ENCODE measurements around the gene MAP3K5. TPM values are rescaled to one million over a fixed set of nuclear protein-coding genes. Genes with fewer than 3 reads are reported as not detected.

MAP3K5 gene
- total and polyA plus RNA-seq, 9 of the 15 experiments (the other 6 are each of a cell fraction or from before 2014, with no cell fraction given), result 2.2 to 13.0 (median 9.9) TPM

- TF ChIP-seq ZNF407 (IDR thresholded peaks at IDR 0.05; ENCODE audit: low read depth) (no peak), ATF6 (CRISPR knock-in tag; IDR thresholded peaks at IDR 0.05) (peak; percentile 62; the same call in 1 of the 2 replicates), ZBTB34 (CRISPR knock-in tag; IDR thresholded peaks at IDR 0.05) (no peak), SMAD4 (CRISPR knock-in tag; conservative IDR thresholded peaks at IDR 0.05) (peak; percentile 96), FOXA3 (CRISPR knock-in tag; conservative IDR thresholded peaks at IDR 0.05 in 1 of 2, IDR thresholded peaks at IDR 0.05 in 1 of 2) (no peak; a peak in 1 of 4 replicates), E2F3 (CRISPR knock-in tag; IDR thresholded peaks at IDR 0.05) (0 out of 2 replicates have a peak, but pooled peaks have one; percentile 29), FOXA1 (IDR thresholded peaks at IDR 0.05; ENCODE audit: borderline replicate concordance) (no peak), RREB1 (CRISPR knock-in tag; IDR thresholded peaks at IDR 0.05) (peak; percentile 99)
These were observed 241.8 kb downstream of the MAP3K5 start, which contains the start of gene MAP7 (continued) for GRCh38 chr6:136550330-136551071.
